Right renal pelvis (tissue), 4 donors: ENCODE results near the gene RIMBP3C. TPM values are rescaled to one million over a fixed set of nuclear protein-coding genes. Genes with fewer than 3 reads are reported as not detected.
"Not testable (repeated sequence)": the region's sequence is repeated elsewhere in the genome, so short reads cannot be mapped to it uniquely, and the experiment has no call there.

Experiments
- DNase-seq, 4 donors: peaks; one replicate each; pipeline ENCODE4 v3.0.0-alpha.2; 2013; ENCODE audit warnings: low read depth in 4 of 4, low spot score in 3 of 4, missing footprints in 1 of 4
- polyA plus RNA-seq, 4 donors: library from polyadenylated mRNA; unstranded; fragments of 120-200 nt; gene quantifications; one replicate each; pipeline ENCODE4 v1.2.1, GENCODE V29; 2013; ENCODE audit not compliant: insufficient read length in 4 of 4

RIMBP3C gene
- polyA plus RNA-seq, 4 donors: 0.25 to 0.50 (median 0.41) TPM

- DNase-seq: not testable (repeated sequence)
Observed at GRCh38 chr22:21532863-21533648, 18.2 kb downstream of the RIMBP3C start.

GRCh38 chr22:21531525-21531924 lies 19.7 kb downstream of the RIMBP3C start:
- not testable (repeated sequence) for DNase-seq

- DNase-seq: not testable (repeated sequence)
Observed at GRCh38 chr22:21526705-21527500, 24.4 kb downstream of the RIMBP3C start.

GRCh38 chr22:21516970-21517764 lies 34.1 kb downstream of the RIMBP3C start:
- DNase-seq: not testable (repeated sequence)

- not testable (repeated sequence) for DNase-seq
Observed at GRCh38 chr22:21516522-21516921, 34.7 kb downstream of the RIMBP3C start.

- DNase-seq: not testable (repeated sequence)
Observed at GRCh38 chr22:21515234-21515633, 36.0 kb downstream of the RIMBP3C start.

- not testable (repeated sequence) for DNase-seq
Observed at GRCh38 chr22:21514117-21514516, 37.1 kb downstream of the RIMBP3C start.

- DNase-seq: not testable (repeated sequence)
Observed at GRCh38 chr22:21512022-21512421, 39.2 kb downstream of the RIMBP3C start.

GRCh38 chr22:21510397-21510796 lies 40.9 kb downstream of the RIMBP3C start:
- not testable (repeated sequence) for DNase-seq

GRCh38 chr22:21499623-21500506 lies 51.4 kb downstream of the RIMBP3C start:
- DNase-seq: not testable (repeated sequence)

- DNase-seq: not testable (repeated sequence)
Observed at GRCh38 chr22:21498489-21498888, 52.8 kb downstream of the RIMBP3C start.

- not testable (repeated sequence) for DNase-seq
Observed at GRCh38 chr22:21497984-21498383, 53.3 kb downstream of the RIMBP3C start.

Other genes starting within 250 kb of the RIMBP3C start
- not detected for gene RIMBP3B, start 167.7 kb downstream of the RIMBP3C start, polyA plus RNA-seq
- gene HIC2, start 134.1 kb downstream of the RIMBP3C start, polyA plus RNA-seq: 10 to 100 TPM in 1 of 4 donors, 1 to 10 TPM in 3; 8.9 to 11.7 (median 9.4) TPM
- 1 to 10 TPM in 3 of 4 donors, under 1 TPM in 1; 0.79 to 1.9 (median 1.5) TPM for gene TMEM191C, start 84.1 kb downstream of the RIMBP3C start, polyA plus RNA-seq
- 10 to 100 TPM; 56.0 to 69.1 (median 63.3) TPM for gene UBE2L3, start 16.3 kb upstream of the RIMBP3C start, polyA plus RNA-seq
- gene YDJC, start 78.6 kb upstream of the RIMBP3C start, polyA plus RNA-seq: 10 to 100 TPM in 3 of 4 donors, 1 to 10 TPM in 1; 9.7 to 18.8 (median 12.6) TPM
- gene CCDC116, start 81.3 kb upstream of the RIMBP3C start, polyA plus RNA-seq: under 1 TPM; 0.18 to 0.91 (median 0.42) TPM
- 10 to 100 TPM; 13.2 to 27.8 (median 17.1) TPM for gene SDF2L1, start 90.8 kb upstream of the RIMBP3C start, polyA plus RNA-seq
- 10 to 100 TPM; 37.7 to 41.5 (median 39.6) TPM for gene PPIL2, start 114.6 kb upstream of the RIMBP3C start, polyA plus RNA-seq
- 10 to 100 TPM; 13.1 to 15.4 (median 14.6) TPM for gene YPEL1, start 184.3 kb upstream of the RIMBP3C start, polyA plus RNA-seq